Skin epidermis (tissue), 12 donors: Measurements from ENCODE around the gene SGCA.

Experiments used
- H3K27ac ChIP-seq, 21 experiments: fragments of 200-600 bp; sonication (generic) in 11 of 21; one replicate each; pipeline ENCODE4 v1.5.0; 2020; ENCODE audit warnings: mild to moderate bottlenecking in 3 of 21, inconsistent platforms in 2 of 21, moderate library complexity in 2 of 21
- H3K4me3 ChIP-seq, 7 experiments: fragments of 200-600 bp; sonication (generic) in 2 of 7; one replicate each; pipeline ENCODE4 v1.5.0; 2020; ENCODE audit warnings: inconsistent platforms in 2 of 7, mild to moderate bottlenecking in 2 of 7, moderate library complexity in 1 of 7

Gene SGCA

GRCh38 chr17:50161911-50162288 is 3.9 kb upstream of the SGCA start:
- peak overlapping the region in 3 of 7 experiments; percentile 45 to 51 (median 47) for H3K4me3 ChIP-seq

GRCh38 chr17:50162466-50163254 is 3.1 kb upstream of the SGCA start:
- Histone ChIP-seq H3K4me3 (no peak overlapping the region), H3K27ac (no peak overlapping the region)

More at GRCh38 chr17:50161911-50162288, 3.9 kb upstream of the SGCA start:
- H3K27ac ChIP-seq: peak overlapping the region in 1 of 21 experiments; percentile 39

- H3K4me3 ChIP-seq: no peak overlapping the region
- H3K27ac ChIP-seq: no peak overlapping the region
Measured at GRCh38 chr17:50163843-50164696, 1.7 kb upstream of the SGCA start.

GRCh38 chr17:50164697-50164988 is 1.2 kb upstream of the SGCA start:
- Histone ChIP-seq H3K27ac (no peak overlapping the region), H3K4me3 (no peak overlapping the region)

GRCh38 chr17:50165066-50165465 is 739 bp upstream of the SGCA start:
- Histone ChIP-seq H3K27ac (no peak overlapping the region), H3K4me3 (no peak overlapping the region)

GRCh38 chr17:50165466-50165865 is 339 bp upstream of the SGCA start:
- Histone ChIP-seq H3K27ac (peak overlapping the region in 3 of 21 experiments; percentile 44 to 79 (median 66)), H3K4me3 (no peak overlapping the region)

- Histone ChIP-seq H3K27ac (peak overlapping the region in 4 of 21 experiments; percentile 7 to 79 (median 50)), H3K4me3 (no peak overlapping the region)
Measured at GRCh38 chr17:50166518-50167181, 845 bp downstream of the SGCA start.

GRCh38 chr17:50167371-50167770 is 1.6 kb downstream of the SGCA start:
- Histone ChIP-seq H3K27ac (peak overlapping the region in 1 of 21 experiments; percentile 52), H3K4me3 (no peak overlapping the region)

- Histone ChIP-seq H3K27ac (no peak overlapping the region), H3K4me3 (no peak overlapping the region)
Measured at GRCh38 chr17:50168319-50168718, 2.5 kb downstream of the SGCA start.

GRCh38 chr17:50169121-50169764 is 3.4 kb downstream of the SGCA start:
- Histone ChIP-seq H3K4me3 (no peak overlapping the region), H3K27ac (no peak overlapping the region)

- no peak overlapping the region for H3K4me3 ChIP-seq
- H3K27ac ChIP-seq: peak overlapping the region in 1 of 21 experiments; percentile 9
Measured at GRCh38 chr17:50169881-50170459, 4.2 kb downstream of the SGCA start.

GRCh38 chr17:50170662-50171370 is 5.0 kb downstream of the SGCA start:
- no peak overlapping the region for H3K27ac ChIP-seq
- no peak overlapping the region for H3K4me3 ChIP-seq

- H3K4me3 ChIP-seq: no peak overlapping the region
- peak overlapping the region in 1 of 21 experiments; percentile 58 for H3K27ac ChIP-seq
Measured at GRCh38 chr17:50171371-50172071, 5.7 kb downstream of the SGCA start.

- peak overlapping the region in 1 of 21 experiments; percentile 58 for H3K27ac ChIP-seq
Measured at GRCh38 chr17:50172130-50172529, 6.3 kb downstream of the SGCA start.

GRCh38 chr17:50172936-50173334 is 7.1 kb downstream of the SGCA start:
- H3K27ac ChIP-seq: peak overlapping the region in 9 of 21 experiments; percentile 3 to 65 (median 48)
- no peak overlapping the region for H3K4me3 ChIP-seq

More at GRCh38 chr17:50172130-50172529, 6.3 kb downstream of the SGCA start:
- H3K4me3 ChIP-seq: no peak overlapping the region

- peak overlapping the region in 9 of 21 experiments; percentile 3 to 65 (median 48) for H3K27ac ChIP-seq
- H3K4me3 ChIP-seq: no peak overlapping the region
Measured at GRCh38 chr17:50173335-50173941, 7.6 kb downstream of the SGCA start.

GRCh38 chr17:50174444-50174843 is 8.6 kb downstream of the SGCA start:
- H3K4me3 ChIP-seq: no peak overlapping the region
- H3K27ac ChIP-seq: peak overlapping the region in 1 of 21 experiments; percentile 65
